A549 (cell line): Measurements from ENCODE around the gene TSSC4. TPM values are rescaled to one million over a fixed set of nuclear protein-coding genes. Genes with fewer than 3 reads are reported as not detected.

Experiments
- ATAC-seq, 2 experiments: fragments of 200-7000 bp in 1 of 2; fragments of >200 bp in 1 of 2; cut with Nextera tagmentation in 1 of 2; cut with Tn5 transposase in 1 of 2; 3 replicates each; pipeline versions ENCODE4 v1.8.0 to v1.9.1; 2018 to 2020; ENCODE audit warnings: mild to moderate bottlenecking in 1 of 2, moderate library complexity in 1 of 2
- CTCF ChIA-PET: fragments of 300-600 bp; sonication (Branson Sonifier 250); formaldehyde crosslinking; extraction: SDS; loops from one replicate; lab custom pipeline; 2021; ENCODE audit warnings: antibody characterized with exemption, inconsistent platforms; lab: Yijun Ruan, JAX
- POLR2A ChIA-PET: fragments of 350-600 bp; formaldehyde crosslinking; extraction: SDS; loops from one replicate; lab custom pipeline; 2021; ENCODE audit warnings: antibody characterized with exemption, inconsistent platforms; lab: Yijun Ruan, JAX
- DNase-seq, 2 experiments: peaks; one replicate each; pipeline versions ENCODE4 v3.0.0 to v3.0.0-alpha.2; 2011 to 2016; ENCODE audit warnings: low read depth in 1 of 2, low spot score in 1 of 2
- FAIRE-seq: peaks from 2 replicates; lab custom pipeline; 2011; peaks lifted over from hg19 to GRCh38; lab: Jason Lieb, UNC
- H3K27ac ChIP-seq, 2 experiments: fragments of >200 bp; sonication (Bioruptor Twin); formaldehyde crosslinking; 3 replicates each; pipeline ENCODE4 v1.5.1; 2016 to 2017
- H3K4me1 ChIP-seq: fragments of >200 bp; sonication (Bioruptor Twin); formaldehyde crosslinking; 3 replicates; pipeline ENCODE4 v1.6.1; 2016
- H3K4me2 ChIP-seq: fragments of >200 bp; sonication (Bioruptor Twin); formaldehyde crosslinking; 3 replicates; pipeline ENCODE4 v1.6.1; 2016
- H3K4me3 ChIP-seq: fragments of >200 bp; sonication (Bioruptor Twin); formaldehyde crosslinking; 3 replicates; pipeline ENCODE4 v1.5.1; 2016
- H3K9me3 ChIP-seq: fragments of >200 bp; sonication (Bioruptor Twin); formaldehyde crosslinking; 3 replicates; pipeline ENCODE4 v1.6.1; 2016
- CBX2 ChIP-seq: fragments of 200-600 bp; sonication (generic); IDR thresholded peaks from 2 replicates; pipeline ENCODE4 v1.6.1; 2016; ENCODE audit warnings: low read depth, mild to moderate bottlenecking, borderline replicate concordance
- CBX8 ChIP-seq: fragments of 200-600 bp; sonication (generic); IDR thresholded peaks from 2 replicates; pipeline ENCODE4 v1.6.1; 2016
- CHD2 ChIP-seq: fragments of 150-350 bp; IDR thresholded peaks from 2 replicates; pipeline ENCODE4 v1.6.1; 2014; ENCODE audit warnings: low read length; ENCODE audit not compliant: partially characterized antibody
- EHMT2 ChIP-seq: fragments of 200-600 bp; sonication (generic); IDR thresholded peaks from 2 replicates; pipeline ENCODE4 v1.6.1; 2016; ENCODE audit warnings: antibody characterized with exemption, low read depth, mild to moderate bottlenecking, moderate library complexity
- FOSB ChIP-seq: fragments of 250-450 bp; sonication (Bioruptor Pico); IDR thresholded peaks from 2 replicates; pipeline ENCODE4 v1.5.0; 2020; ENCODE audit warnings: mild to moderate bottlenecking, moderate library complexity
- FOXS1 ChIP-seq: fragments of 250-450 bp; sonication (Bioruptor Pico); IDR thresholded peaks from 2 replicates; pipeline ENCODE4 v1.5.0; 2020; ENCODE audit warnings: mild to moderate bottlenecking, moderate library complexity
- GATA3 ChIP-seq: IDR thresholded peaks from 2 replicates; pipeline ENCODE4 v1.6.1; 2012; ENCODE audit warnings: borderline replicate concordance
- HDAC2 ChIP-seq: fragments of 200-600 bp; sonication (generic); IDR thresholded peaks from 2 replicates; pipeline ENCODE4 v1.6.1; 2016
- HOXA7 ChIP-seq: fragments of 250-450 bp; sonication (Bioruptor Pico); IDR thresholded peaks from 2 replicates; pipeline ENCODE4 v1.5.0; 2020; ENCODE audit warnings: mild to moderate bottlenecking, moderate library complexity
- KDM5A ChIP-seq: fragments of 200-600 bp; sonication (generic); IDR thresholded peaks from 2 replicates; pipeline ENCODE4 v1.6.1; 2016; ENCODE audit warnings: antibody characterized with exemption, mild to moderate bottlenecking
- MAFK ChIP-seq: fragments of 450-650 bp; IDR thresholded peaks from 2 replicates; pipeline ENCODE4 v1.6.1; 2014; ENCODE audit not compliant: partially characterized antibody
- MAX ChIP-seq: IDR thresholded peaks from 2 replicates; pipeline ENCODE4 v1.6.1; 2012
- PHF8 ChIP-seq: fragments of 200-600 bp; sonication (generic); IDR thresholded peaks from 2 replicates; pipeline ENCODE4 v1.6.1; 2016; ENCODE audit warnings: low read depth, mild to moderate bottlenecking, antibody characterized with exemption, moderate library complexity, borderline replicate concordance
- POLR2A ChIP-seq: IDR thresholded peaks from 2 replicates; pipeline ENCODE4 v1.6.1; 2012; ENCODE audit warnings: mild to moderate bottlenecking, low read length
- POLR2AphosphoS2 ChIP-seq: conservative IDR thresholded peaks from 2 replicates; pipeline ENCODE4 v1.6.1; 2012; ENCODE audit warnings: low read length, improper control_type of control experiment, inconsistent platforms
- ZNF302 ChIP-seq: fragments of 250-450 bp; sonication (Bioruptor Pico); IDR thresholded peaks from 2 replicates; pipeline ENCODE4 v1.9.0; 2021; ENCODE audit warnings: inconsistent platforms, mild to moderate bottlenecking, moderate library complexity
- WGBS: methylation state at CpG from one replicate; pipeline ENCODE4 v1.1.6; 2017; ENCODE audit errors: missing lambda C conversion rate; 5-methylcytosine and 5-hydroxymethylcytosine counted together
- polyA plus RNA-seq, 4 experiments: library from polyadenylated mRNA; depleted of rRNA in 3 of 4; stranded (reverse); fragments of >200 nt; fragmentation: RNase III in 1 of 4; extraction: RNeasy Plus Mini Kit Qiagen cat#74134 plus additional on column Dnase treatment in 1 of 4; gene quantifications; 2 replicates in 3 of 4; 3 replicates in 1 of 4; pipeline ENCODE4 v1.2.3, GENCODE V29; 2011 to 2017

The TSSC4 gene
- polyA plus RNA-seq, 2 of the 4 experiments (the other 2 are of a cell fraction) = 21.8 to 45.5 TPM

GRCh38 chr11:2397005-2397404 lies 3.5 kb upstream of the TSSC4 start (continued):
- no peak for TF ChIP-seq MAFK
- no peak for TF ChIP-seq GATA3

- CTCF ChIA-PET = interaction anchor here (1.0 to 31.0 kb wide), 12 partner anchors 7 to 494 kb away, joined by 3 to 903 read pairs (median 8); partner anchors contain the start of genes C11orf21 and TSPAN32
- H3K4me2 ChIP-seq = peak overlapping the region; percentile 98
- POLR2A ChIA-PET = interaction anchor here (2.0 kb wide), 1 partner anchor 21 kb away, joined by 26 read pairs; the partner anchor contains the start of gene CD81
- ATAC-seq = no peak
- no peak for DNase-seq
- H3K4me1 ChIP-seq = peaks cover 16% of the 10 kb centered on the region
- H3K4me3 ChIP-seq = peak overlapping the region; percentile 60
- H3K9me3 ChIP-seq = no peaks in the 10 kb centered on the region
- H3K27ac ChIP-seq = peak overlapping the region; percentile 89 to 98
- 58% methylated on average over 6 of the region's 7 CpGs for WGBS
- no peak for TF ChIP-seq GATA3
- TF ChIP-seq EHMT2 = no peak
- no peak for TF ChIP-seq FOSB (CRISPR knock-in tag)
- TF ChIP-seq HDAC2 = no peak
- no peak for TF ChIP-seq CHD2
- TF ChIP-seq CBX8 = no peak
- TF ChIP-seq FOXS1 (CRISPR knock-in tag) = no peak
- no peak for TF ChIP-seq ZNF302
- no peak for FAIRE-seq
Observed at GRCh38 chr11:2398664-2399355, 1.7 kb upstream of the TSSC4 start.

GRCh38 chr11:2399488-2400068 lies 972 bp upstream of the TSSC4 start:
- TF ChIP-seq MAX (no peak), KDM5A (0 out of 2 replicates have a peak, but pooled peaks have one; percentile 36), POLR2AphosphoS2 (peak; percentile 13; the same call in 1 of the 2 replicates), HOXA7 (CRISPR knock-in tag) (0 out of 2 replicates have a peak, but pooled peaks have one; percentile 26), CBX2 (no peak)
- peak overlapping the region; percentile 98 for H3K4me2 ChIP-seq
- ChIA-PET POLR2A (interaction anchor here (1.4 to 2.0 kb wide), 2 partner anchors 13 to 22 kb away, joined by 3 to 26 read pairs; partner anchors contain the start of gene CD81), CTCF (interaction anchor here (0.9 to 31.0 kb wide), 15 partner anchors 8 to 493 kb away, joined by 3 to 903 read pairs (median 10); partner anchors contain the start of genes C11orf21 and TSPAN32)
- peak overlapping the region; percentile 60 for H3K4me3 ChIP-seq
- no peaks in the 10 kb centered on the region for H3K9me3 ChIP-seq
- DNase-seq = peak; percentile 31 to 35
- H3K27ac ChIP-seq = peak overlapping the region; percentile 89 to 98
- FAIRE-seq = no peak
- peak; percentile 28 to 43 for ATAC-seq
- 28% methylated on average over 4 of the region's 23 CpGs for WGBS
- H3K4me1 ChIP-seq = peaks cover 16% of the 10 kb centered on the region

GRCh38 chr11:2400762-2401435 lies 349 bp downstream of the TSSC4 start:
- DNase-seq = no peak
- H3K4me3 ChIP-seq = peak overlapping the region; percentile 100
- ATAC-seq = peak; percentile 11 to 17; a peak in 5 of 6 replicates
- peak overlapping the region; percentile 96 for H3K4me2 ChIP-seq
- CTCF ChIA-PET = interaction anchor here (0.6 to 31.0 kb wide), 23 partner anchors 8 to 1414 kb away, joined by 3 to 903 read pairs (median 9); partner anchors contain the start of genes C11orf21 and TSPAN32
- H3K27ac ChIP-seq = peak overlapping the region; percentile 90 to 97
- TF ChIP-seq PHF8 = peak; percentile 94
- peak; percentile 86 for TF ChIP-seq KDM5A
- TF ChIP-seq POLR2A = peak; percentile 52
- TF ChIP-seq FOXS1 (CRISPR knock-in tag) = no peak
- TF ChIP-seq, all 56 proteins: peak for 3
- H3K9me3 ChIP-seq = no peaks in the 10 kb centered on the region
- H3K4me1 ChIP-seq = peaks cover 16% of the 10 kb centered on the region
- FAIRE-seq = no peak
- WGBS = 4% methylated on average over 20 of the region's 55 CpGs
- POLR2A ChIA-PET = interaction anchor here (0.5 to 2.0 kb wide), 8 partner anchors 10 to 1475 kb away, joined by 3 to 26 read pairs (median 4); partner anchors contain the start of genes AP2A2, CD81 and KCNQ1OT1
